ENCODE data around the gene ARHGEF33.

ARHGEF33 gene

GRCh38 chr2:38959938-38960608 lies 70.4 kb downstream of the ARHGEF33 start:
- no peak for DNase-seq (ENCODE audit: low spot score)

DNA sequence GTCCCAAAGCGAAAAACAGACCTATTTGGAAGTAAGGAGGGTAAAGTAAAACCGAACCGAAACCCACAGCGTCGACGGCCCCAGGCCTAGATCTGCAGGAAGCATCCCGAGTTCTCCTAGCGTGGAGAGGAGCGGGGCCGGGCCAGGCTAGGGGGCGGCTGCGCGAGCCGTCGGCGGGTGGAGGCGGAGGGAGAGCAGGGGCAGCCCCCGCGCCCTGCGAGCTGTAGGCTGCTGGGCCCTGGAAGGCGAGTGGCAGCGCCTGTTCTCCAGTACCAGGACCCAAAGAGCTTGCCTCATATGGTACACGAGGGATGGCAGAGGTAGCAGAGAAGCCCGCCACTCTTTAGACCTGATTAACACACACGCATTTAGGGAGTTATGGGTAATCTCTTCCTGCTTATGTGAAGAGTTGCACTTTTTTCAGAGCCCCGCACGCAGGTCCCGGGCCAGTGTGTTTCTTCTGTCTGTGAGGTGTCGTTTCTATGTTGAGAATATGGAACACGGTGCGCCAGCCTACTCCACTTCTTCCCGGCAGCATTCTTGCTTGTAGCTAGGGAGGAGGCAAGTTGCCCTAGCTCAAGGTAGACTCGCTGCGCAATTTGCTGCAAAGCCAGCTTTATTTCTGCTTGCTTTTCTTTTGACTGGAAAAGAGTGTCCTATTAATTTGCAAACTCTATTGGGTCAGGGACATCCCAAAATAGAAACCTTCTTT lies 71.1 kb downstream of the ARHGEF33 start:
- DNase-seq (ENCODE audit: low spot score): no peak

DNA sequence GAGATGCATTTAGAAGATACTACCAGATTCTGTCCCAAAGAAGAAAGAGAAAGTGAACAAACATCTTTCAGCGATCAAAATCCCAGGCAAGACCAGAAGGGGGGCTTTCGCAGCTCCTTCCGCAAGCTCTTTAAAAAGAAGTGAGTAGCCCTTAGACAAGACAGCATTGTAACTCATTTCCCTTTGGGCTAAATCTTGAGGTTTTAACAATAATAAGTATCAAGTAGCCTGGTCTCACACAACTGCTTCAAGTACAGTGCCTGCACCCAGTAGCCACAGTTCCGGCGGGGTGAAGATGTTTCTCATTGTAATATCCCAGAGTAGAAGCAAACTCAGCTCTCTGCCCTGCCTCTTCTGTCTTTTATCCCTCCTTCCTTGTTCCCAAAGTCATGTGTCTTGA lies 76.3 kb downstream of the ARHGEF33 start:
- no peak for DNase-seq (ENCODE audit: low spot score)

GRCh38 chr2:38966678-38967077 lies 77.0 kb downstream of the ARHGEF33 start:
- DNase-seq (ENCODE audit: low spot score): no peak

DNA sequence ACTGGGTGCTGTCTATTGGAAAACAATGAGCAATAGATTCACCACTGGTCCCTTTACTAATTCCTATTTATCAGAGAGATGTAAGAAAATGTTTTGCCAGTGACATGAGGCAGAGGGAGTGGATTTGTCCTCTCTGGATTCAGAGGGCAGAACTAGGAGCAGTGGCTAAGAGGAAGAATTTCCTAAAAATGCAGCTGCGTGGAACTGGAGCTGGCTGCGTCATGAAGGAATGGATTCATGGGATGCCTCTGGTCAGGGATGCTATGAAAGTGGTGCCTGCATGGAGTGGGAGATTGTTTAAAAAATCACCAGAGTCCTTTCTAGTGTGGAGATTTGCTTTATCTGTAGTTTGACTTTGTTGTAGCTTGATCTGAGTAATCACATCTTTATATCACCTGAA lies 78.3 kb downstream of the ARHGEF33 start:
- DNase-seq (ENCODE audit: low spot score): no peak

DNA sequence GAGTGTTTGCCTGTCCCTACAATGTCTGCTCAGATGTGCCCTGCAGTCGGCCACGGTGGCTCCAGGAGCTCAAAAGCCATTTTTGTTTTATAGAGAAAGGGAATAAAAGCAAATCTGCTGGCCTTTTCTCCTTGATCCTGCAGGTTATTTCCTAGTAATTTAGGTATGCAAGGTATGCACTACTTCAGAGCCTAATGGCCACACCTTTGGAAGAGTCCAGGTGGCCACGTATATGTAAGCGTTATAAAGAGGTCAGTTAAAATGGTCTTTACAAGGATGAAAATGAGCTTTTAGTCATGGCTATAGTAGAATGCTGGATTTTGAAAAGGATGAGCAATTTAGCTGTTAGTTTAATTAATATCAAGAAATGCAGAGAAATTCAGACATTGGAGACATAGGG lies 81.7 kb downstream of the ARHGEF33 start:
- no peak for DNase-seq (ENCODE audit: low spot score)

GRCh38 chr2:38973266-38973665 lies 83.6 kb downstream of the ARHGEF33 start:
- DNase-seq (ENCODE audit: low spot score): no peak

DNA sequence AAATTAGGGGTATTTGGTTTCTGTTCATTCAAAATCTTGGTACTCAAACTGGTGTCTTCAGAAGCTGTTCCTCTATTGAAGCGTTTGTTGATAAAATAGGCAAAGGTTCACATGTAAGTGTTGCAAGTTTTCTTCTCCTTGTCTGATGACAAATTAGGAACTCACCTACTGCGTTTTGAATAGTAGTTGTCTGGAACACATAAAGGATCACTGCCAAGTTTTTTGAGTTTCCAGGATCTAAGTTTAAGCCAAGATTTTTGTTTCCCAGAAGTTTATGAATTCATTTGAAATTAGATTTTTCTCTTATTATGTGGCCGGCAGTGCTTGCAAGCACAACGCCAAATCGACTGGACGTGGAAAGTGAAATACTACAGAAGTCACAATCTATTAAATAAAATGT lies 85.4 kb downstream of the ARHGEF33 start:
- DNase-seq (ENCODE audit: low spot score): no peak

- DNase-seq (ENCODE audit: low spot score): no peak
Observed at GRCh38 chr2:38977047-38977446, 87.4 kb downstream of the ARHGEF33 start.

- no peak for DNase-seq (ENCODE audit: low spot score)
Observed at GRCh38 chr2:38978296-38978903, 88.7 kb downstream of the ARHGEF33 start.

- DNase-seq (ENCODE audit: low spot score): no peak
Observed at GRCh38 chr2:38978908-38979307, 89.2 kb downstream of the ARHGEF33 start.

DNA sequence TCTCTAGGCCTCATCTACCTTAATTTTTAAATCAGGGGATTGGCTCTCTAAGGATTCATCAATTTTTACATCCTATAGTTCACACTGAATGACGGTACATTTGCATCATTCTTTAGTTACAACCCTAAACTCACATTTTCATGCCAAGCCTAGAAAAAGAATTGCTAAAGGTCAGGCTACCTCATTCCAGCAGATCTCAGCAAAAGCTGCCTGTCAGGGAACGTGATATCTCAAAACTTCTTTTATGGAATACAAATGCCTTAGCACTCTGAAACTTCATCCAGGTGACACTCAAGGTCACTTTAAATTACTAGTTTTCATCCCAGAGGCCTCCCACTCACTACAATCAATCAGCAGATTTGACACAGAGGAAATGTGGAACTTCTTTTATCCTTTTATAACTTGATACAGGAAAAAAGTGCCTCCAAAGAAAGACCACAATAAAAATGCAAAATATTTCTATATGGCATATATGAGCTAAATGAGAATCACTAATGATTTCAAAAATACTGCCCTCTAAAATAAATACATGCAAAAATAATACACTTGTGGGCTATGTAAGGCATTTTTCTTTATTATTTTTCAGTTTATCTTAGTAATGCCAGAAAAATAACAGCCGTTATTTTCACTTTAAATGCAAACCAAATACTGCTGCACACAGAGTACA lies 91.5 kb downstream of the ARHGEF33 start:
- DNase-seq (ENCODE audit: low spot score): no peak

DNA sequence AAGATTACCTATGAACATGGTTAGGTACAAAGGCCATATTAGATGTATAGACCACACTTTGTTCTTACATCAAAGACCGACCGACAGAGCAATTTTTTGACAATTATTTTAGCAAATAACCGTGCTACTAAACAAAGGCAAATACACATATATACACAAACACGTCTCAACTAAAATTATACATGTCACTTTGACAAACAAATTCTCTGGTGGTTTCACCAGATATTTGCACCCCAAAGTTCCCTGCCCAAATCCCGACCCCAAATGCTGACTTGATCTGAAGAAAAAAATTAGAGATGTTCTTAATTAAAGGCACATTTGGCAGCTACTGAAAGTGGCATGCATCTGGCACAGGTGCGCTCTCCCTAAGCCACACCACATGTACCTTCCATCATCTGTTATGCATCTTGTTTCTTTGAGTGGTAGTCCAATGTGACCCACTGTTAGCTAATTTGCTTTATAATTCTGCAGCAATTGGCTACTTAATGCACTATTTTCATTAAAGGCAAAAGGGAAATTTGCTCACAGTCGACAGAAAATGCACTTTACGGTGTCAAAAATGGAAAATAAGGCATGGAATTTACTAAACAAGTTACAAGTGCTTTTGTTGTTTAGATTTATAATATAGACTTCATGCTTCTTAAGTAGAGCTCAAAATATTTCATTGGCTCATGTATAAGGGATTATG lies 92.1 kb downstream of the ARHGEF33 start:
- no peak for DNase-seq (ENCODE audit: low spot score)

DNA sequence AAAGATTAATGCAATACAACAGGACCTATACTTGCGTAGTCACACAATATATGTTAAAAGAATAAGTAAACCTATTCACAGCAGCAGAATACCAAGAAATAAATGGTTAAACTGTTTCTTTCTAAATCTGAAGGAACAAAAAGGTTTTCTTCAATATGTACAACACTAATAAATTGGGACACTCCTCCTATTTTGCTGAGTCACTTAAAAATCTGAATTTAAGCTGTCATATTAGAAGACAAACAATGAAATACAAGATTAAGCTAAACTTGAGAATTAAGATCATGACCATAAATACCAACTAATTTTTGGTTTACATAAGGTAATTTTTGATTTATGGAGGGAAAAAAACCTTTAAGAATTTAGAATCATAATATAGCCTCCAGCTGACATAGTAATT lies 92.8 kb downstream of the ARHGEF33 start:
- no peak for DNase-seq (ENCODE audit: low spot score)

GRCh38 chr2:38988716-38989115 lies 99.0 kb downstream of the ARHGEF33 start:
- no peak for DNase-seq (ENCODE audit: low spot score)

- no peak for DNase-seq (ENCODE audit: low spot score)
Observed at GRCh38 chr2:38991899-38992298, 102.2 kb downstream of the ARHGEF33 start.

DNA sequence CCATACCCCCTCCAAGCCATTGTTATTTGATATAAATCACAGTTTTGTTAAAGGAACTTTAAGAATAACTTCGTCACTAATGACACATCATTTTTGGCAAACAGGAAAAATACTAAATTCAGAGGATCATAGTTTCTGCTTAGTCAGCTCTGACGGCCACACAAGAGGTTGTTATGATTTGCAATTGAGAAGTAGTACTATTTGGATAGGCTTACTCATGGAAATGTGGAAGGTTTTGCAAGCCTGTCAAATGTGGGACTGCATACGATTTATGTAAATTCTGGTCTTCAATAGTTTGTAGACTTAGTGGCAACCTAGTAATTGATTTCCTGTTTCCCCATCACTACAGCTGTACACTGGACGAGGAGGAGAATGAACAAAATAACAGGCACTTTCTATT lies 108.1 kb downstream of the ARHGEF33 start:
- DNase-seq (ENCODE audit: low spot score): peak; percentile 85

GRCh38 chr2:39000552-39000951 lies 110.9 kb downstream of the ARHGEF33 start:
- no peak for DNase-seq (ENCODE audit: low spot score)

- no peak for DNase-seq (ENCODE audit: low spot score)
Observed at GRCh38 chr2:39007875-39008504, 118.3 kb downstream of the ARHGEF33 start.

- no peak for DNase-seq (ENCODE audit: low spot score)
Observed at GRCh38 chr2:39008665-39009064, 119.0 kb downstream of the ARHGEF33 start.

GRCh38 chr2:39013871-39014270 lies 124.2 kb downstream of the ARHGEF33 start:
- no peak for DNase-seq (ENCODE audit: low spot score)

DNA sequence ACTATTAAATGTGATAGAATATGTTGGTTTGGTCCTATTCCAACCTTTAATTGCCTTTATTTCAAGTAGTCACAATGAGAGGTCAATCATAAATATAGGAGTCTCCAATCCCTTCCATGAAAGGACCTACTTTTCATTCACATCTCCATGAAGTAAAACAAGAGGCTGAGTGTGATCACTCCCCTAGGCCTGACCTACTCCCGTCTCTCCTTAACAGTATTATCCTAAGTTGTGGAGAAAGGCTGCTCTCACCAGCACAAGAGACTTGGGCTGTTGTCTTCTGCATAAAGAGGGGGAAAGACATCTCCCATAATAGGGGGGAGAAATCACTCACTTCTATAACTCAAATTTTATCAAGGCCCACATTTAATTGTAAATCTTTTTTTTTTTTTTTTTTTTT lies 125.7 kb downstream of the ARHGEF33 start:
- DNase-seq (ENCODE audit: low spot score): no peak

Measured in RKO (cell line).